GM21737 (cell line): ENCODE data around the gene SH2D2A.

ENCODE experiments used
- ATAC-seq: cut with Tn5 transposase; IDR thresholded peaks from one replicate; pipeline ENCODE4 v1.9.1; 2021; ENCODE audit warnings: mild to moderate bottlenecking, moderate library complexity; ENCODE audit not compliant: unreplicated experiment

Gene SH2D2A

DNA sequence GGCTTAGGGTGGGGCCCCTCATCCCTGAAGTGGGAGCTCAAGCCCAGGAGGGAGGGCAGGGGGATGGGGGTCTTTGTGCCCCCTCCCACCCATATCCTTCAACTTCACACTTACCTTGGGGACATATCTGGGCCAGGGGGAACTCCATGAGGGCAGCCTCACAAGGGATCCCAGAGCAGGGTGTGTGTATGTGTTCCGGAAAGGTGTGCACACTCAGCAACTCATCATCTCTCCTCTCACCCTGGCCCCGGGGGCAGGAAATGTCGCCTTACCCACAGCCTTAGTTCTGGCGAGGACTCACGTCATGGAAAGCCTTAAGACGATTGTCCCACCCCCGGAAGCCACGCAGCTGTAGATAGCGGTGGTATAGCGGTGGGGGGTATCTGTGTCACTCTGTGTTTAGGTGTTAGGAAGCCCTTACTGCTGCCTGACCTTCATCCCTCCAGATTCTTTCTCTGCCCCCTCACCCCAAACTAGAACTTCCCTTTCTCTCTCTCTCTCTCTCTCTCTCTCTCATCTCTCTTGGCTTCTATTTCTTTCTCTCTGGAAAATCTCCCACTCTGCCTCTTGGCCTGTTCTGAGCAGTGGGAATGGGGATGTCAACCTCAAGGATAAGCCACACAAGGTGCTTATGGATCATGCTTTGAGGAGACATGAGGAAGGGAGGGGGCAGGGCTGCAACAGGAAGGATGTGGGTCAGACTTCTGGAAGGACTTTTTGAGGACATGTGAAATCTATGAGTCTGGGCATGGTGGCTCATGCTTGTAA lies at the start of gene SH2D2A:
Gene SH2D2A, minus strand, starts transcription at position 288 of the 768 bp plus-strand sequence. Its CDS starts 140 bp downstream, at position 148.
- ATAC-seq, result peak; percentile 78

DNA sequence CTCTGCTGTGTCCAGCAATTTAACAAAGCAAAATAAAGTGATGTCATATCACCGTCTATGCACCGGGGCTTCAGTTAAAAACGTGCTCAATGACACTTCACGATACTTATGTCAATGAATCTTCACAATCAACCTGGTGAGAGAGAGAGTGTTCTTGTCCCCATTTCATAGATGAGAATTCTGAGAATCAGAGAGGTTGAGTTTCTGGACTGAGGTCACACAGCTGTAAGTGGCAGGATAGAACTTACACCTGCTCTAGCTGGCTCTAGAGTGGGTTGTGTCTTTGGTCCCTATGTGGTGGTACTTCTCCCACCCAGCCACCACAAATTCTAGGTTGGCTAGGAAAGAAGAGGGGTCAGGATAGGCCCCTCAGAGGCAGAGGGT lies 49.2 kb upstream of the SH2D2A start:
- no peak for ATAC-seq

DNA sequence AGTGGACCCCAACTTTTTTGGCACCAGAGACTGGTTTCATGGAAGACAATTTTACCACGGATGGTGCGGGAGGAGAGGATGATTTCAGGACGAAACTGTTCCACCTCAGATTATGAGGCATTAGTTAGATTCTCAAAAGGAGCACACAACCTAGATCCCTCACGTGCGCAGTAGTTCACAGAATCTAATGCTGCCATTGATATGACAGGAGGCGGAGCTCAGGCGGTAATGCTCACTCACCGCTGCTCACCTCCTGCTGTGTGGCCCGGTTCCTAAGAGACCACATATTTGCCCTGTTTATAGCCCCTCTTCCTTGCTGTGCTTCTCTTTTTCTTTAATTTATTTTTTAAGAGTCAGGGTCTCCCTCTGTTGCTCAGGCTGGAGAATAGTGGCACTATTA lies 48.6 kb upstream of the SH2D2A start:
- ATAC-seq, result no peak

DNA sequence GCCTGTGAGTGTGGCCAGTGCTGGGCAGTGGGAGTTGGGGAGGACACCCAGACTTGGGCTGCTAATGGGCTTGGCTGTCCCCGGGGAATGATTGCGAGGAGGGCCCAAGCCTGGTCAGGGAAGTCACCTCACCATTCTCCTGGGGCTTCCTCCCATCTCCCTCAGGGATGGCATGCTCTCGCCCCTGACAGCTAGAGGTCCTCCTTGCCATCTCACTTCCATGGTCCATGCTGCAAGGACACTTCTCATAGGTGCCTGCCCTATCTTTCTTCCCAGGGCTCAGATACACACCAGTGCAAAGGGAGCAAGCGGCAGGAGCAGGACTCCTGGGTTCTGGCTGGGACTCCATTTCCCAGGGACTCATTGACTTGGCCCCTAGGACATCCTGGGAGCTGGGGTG lies 48.1 kb upstream of the SH2D2A start:
- no peak for ATAC-seq

DNA sequence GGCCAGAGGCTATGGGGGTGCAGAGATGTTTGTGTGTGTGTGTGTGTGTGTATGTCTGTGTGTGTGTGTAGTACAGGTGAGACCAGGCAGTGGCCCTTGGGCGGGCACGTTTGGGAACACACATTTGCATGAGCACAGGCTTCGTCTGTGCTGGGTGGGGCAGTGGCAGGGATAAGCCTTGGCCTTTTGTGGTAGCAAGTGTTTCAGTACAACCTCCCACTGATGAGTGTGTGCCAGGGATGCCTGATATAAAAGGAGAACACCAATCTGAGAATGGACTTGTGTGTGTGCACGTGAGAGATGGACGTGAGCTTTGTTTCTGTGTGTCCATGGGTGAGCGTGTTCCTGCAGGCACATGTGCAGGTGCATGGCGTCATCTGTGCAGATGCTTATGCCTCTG lies 47.0 kb upstream of the SH2D2A start:
- no peak for ATAC-seq

DNA sequence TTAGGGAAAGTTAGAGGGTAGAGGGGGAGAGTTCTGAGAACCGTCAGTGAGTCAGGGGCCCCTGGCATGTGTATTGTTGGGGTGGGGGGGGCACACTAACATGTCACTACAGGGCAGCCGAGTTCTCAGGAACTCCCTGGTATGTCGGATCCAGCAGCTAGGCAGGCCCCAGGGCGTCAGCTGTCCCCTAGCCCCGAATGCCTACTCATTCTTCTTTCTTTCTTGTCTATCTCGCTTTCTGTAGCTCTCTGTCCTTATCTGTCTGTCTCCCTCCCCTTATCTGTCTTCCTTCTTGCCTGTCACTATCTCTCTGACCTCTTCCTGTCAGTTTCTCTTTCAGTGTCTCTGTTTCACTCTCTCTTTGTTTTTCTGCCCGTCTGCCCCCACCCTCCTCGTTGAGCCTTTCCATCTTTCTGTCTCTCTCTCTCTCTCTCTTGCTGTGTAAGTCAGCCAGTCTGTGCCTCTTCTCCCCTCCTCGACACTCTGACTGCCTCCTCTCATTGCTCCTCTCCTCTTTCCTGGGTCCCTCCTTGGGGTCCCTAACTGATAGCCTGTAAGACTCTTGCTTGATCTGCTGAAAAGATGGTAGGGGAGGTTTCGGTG lies 46.5 kb upstream of the SH2D2A start:
- no peak for ATAC-seq

DNA sequence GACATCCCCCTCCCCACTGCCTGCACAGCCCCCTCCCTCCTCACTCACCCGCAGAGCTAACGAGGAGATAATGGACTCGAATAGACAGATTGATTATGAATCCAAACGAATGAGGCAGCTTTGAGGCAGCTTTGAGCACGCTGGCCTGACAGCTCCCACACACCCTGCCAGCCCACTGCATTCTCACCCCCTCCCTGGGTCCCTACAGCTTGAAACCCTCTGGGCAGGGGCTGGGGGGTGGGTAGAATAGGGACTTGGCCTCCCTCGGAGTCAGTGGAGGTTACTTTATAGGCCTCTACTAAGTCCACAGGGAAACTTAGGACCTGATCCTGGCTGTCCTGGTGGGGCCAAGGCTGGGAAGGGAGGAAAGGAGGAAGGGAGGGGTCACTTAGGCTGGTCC lies 45.9 kb upstream of the SH2D2A start:
- no peak for ATAC-seq

DNA sequence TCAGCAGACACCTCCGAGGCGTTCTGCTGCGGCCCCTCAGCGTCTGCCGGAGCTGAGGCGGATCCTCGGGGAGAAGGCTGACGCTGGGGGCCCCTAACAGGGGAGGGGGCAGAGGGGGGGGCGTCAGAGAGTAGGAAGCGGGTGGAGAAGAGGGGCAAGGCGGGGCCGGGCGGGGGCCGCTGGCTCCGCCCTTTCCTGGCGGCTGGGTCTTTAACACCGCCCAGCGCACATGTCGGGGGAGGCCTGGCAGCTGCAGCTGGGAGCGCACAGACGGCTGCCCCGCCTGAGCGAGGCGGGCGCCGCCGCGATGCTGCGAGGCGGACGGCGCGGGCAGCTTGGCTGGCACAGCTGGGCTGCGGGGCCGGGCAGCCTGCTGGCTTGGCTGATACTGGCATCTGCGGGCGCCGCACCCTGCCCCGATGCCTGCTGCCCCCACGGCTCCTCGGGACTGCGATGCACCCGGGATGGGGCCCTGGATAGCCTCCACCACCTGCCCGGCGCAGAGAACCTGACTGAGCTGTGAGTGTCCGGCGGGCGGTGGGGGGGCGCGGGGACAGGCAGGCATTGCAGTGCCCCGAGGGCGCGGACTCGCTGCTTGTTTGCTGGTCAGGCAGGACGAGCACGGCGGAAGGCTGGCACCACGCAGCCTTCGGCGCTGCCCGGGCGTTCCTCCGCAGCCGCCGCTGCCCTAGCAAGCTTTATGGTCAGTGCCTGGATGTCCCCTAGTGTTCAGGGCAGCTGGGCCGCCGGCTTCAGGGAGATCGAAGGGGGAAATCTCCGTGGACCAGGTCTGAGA lies 44.2 kb upstream of the SH2D2A start, which contains the start of gene NTRK1:
Gene NTRK1, plus strand, starts transcription at position 238 of the 796 bp plus-strand sequence. Its CDS starts 70 bp downstream, at position 308.
- ATAC-seq, result no peak

DNA sequence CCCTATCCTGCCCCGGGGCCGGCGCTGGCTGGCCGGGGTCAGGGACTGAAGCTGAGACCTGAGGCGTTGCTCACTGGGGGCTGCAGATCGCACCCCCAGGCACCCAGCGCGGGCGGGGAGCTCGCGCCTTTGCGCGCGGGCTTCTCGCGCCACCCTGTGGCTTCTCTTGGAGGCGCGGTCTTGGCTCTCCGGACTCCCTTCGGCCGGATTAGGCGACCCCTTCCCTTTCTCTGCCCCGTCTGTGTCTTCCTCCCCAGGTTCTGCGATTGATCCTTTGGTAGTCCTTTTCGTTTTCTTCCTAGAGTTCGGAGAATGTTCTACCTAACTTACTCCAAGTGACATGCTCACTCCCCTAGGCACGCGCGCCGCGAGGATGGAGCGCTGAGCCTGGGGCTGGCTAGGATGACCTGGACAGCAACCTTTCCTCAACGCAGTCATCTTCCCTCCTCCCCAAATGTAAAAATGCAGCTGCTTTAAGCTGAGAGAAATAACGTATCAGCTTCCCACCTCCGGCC lies 43.5 kb upstream of the SH2D2A start:
- no peak for ATAC-seq

DNA sequence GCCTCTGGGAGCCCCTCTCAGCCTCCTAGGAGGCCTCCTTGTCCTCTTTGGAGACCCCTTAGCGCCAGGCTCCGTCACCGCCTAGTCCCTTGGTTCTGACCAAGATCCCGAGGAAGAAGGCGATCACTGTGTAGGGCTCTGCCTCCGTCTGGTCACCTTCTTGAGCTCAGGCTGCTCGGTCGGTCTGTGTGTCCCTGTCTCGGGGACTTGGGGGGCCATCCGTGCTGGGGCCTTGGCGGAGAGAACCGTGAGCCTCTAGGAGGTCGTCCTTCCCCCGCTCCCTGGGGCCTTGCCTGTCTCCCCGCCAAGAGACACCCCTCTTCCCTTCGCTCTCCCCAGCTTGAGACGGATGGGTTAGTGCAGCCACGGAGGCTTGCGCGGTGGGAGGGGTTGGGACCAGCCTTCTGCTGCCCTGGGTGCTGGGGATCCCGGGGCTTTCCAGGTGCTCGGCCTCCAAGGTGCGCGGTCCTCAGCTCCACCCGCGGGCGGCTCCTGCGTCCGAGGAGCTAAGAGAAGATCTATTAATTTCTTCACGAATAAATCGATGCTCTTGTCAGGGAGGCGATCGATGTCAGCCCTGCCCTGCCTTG lies 43.0 kb upstream of the SH2D2A start:
- no peak for ATAC-seq

DNA sequence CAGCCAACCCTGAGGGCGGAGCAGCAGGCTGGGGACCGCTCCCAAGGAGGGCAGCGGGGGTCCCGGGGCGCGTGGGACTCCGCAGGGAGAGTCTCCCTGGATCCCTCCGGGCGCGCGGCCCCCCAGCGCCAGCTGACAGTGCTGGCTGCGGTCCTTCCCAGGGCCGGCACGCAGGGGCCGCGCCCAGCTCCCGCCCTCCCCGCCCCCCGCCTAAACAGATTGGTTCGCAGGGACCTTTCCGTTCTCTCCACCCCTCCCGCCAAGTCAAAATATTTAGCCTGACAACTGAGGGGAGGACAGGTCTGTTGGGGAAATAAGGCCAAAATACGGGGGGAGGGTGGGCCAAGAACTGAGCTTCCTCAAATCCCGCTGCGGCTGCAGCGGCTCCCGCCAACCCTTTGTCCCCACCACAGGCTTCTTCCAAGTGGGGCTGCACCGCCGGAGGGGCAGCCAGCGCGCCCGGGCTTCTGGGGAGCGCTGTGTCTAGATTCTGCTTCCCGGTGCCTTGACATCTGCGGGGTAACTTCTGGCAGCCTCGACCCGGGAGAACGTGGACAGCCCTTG lies 42.4 kb upstream of the SH2D2A start, which contains the start of gene INSRR:
Gene INSRR, minus strand, starts transcription at position 159 of the 564 bp plus-strand sequence. CDS start 496 bp downstream, outside the sequence.
- ATAC-seq, result no peak

DNA sequence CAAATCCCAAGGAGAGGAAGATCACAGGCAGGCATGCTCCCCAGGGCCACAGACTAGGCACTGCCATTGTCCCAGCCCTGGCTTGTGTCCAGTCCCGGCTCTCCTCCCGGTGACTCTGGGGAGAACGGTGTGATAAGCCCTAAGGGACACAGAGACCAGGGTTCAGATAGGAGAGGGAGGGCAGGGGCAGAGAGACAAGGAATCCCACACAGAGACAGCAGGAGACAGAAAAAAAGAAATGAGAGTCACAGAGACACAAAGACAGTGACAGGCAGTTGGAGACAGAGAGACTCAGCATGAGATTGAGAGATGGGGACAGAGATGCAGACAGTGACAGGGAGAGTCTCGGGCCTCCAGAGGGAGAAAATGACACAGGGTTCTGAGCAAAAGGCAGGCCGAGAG lies 41.9 kb upstream of the SH2D2A start:
- no peak for ATAC-seq

DNA sequence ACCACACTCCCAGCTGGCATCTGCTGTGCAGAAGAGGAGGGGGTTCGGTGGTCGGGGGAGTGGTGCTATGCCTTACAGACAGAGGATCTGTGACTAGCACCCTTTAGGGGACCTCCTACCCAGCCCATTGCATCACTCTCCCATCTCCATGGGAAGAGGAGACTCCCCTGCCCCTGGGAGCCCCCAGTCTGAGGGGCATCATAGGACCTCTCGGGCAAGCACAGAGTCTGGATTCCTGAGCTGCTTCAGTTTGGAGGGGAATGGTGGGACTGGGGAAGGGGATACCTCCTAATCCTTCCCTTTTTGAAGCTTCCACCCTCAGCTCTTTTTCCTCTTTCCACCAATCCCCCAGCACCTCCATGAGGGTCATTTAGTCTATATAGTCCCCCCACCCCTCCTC lies 40.9 kb upstream of the SH2D2A start:
- no peak for ATAC-seq

DNA sequence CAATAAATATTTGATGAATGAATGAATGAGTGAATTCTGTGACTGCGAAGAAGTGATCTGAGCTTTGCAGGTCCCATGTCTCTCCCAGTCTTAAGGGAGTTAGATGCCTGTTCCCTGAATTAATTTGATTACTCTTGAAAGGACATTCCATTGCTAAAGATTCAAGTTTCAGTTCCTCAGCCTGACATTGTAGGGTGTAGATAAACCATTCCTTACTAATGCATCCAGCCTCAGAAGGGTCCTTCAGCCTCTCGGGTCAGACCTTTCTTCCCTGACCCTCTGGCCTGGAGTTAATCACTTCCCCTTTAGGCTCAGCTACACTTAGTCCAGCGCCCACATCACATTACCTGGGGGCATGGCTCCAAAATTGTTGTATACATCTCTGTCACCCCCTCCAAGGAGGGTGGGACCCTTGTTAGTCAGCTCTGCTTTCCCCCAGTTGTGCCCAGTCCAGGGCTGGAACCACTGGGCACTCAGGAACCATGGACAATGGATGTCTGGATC lies 39.7 kb upstream of the SH2D2A start:
- ATAC-seq, result no peak

DNA sequence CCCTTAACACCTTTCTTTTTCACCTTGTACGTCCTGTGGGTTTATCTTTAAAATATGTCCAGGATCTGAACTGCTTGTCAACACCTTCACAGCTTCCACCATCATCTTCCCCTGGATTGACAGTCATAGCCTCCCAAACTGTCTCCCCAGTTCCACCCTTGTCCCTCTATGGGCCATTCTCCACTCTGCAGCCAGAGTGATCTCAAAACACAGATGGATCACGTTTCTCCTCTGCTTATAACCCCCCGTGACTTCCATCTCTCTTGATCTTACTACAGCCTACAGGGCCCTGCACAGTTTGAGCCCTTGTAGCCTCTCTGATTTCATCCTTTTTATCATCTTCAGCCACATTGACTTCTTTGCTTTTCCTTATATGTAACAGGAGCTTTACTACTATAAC lies 38.0 kb upstream of the SH2D2A start:
- ATAC-seq, result no peak

DNA sequence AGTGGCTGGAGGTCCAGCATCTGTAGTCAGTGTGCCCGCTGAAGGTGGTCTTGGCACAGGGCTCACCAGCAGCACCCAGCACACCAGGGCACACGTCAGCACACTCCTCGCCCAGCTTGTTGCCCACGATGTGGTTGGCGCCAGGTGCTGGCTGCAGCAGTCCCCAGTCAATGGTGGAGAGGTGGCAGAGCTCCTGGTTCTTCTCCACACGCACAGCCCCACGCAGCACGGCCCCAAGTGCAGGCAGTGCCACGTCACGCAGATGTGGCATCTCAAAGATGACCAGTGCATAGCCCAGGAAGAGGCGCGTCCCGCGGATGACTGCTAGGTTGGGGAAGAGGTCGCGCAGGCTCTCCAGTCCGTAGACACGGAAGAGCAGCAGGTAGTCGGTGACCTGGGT lies 37.1 kb upstream of the SH2D2A start:
- ATAC-seq, result no peak

DNA sequence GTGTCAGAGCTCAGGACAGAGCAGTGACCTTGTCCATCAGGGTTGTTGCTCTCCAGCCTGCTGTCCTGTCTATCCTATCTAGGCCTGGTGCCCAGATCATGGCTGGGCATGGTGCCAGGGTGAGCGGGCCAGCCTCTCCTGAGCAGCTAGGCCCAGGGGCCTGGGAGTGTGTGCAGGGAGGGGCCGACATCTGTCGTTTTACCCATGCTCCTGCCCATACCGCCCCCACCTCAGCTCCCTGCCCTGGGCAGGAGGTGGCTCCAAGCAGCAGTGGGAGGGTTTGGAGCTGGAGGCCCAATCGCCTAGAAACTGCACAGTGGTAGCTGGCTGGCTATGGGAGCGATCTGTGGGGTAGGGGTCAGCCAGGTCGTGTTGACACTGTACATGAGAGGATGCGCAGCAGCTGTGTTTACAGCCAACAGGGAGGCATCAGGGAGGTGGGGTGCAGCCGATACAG lies 35.8 kb upstream of the SH2D2A start:
- ATAC-seq, result no peak

DNA sequence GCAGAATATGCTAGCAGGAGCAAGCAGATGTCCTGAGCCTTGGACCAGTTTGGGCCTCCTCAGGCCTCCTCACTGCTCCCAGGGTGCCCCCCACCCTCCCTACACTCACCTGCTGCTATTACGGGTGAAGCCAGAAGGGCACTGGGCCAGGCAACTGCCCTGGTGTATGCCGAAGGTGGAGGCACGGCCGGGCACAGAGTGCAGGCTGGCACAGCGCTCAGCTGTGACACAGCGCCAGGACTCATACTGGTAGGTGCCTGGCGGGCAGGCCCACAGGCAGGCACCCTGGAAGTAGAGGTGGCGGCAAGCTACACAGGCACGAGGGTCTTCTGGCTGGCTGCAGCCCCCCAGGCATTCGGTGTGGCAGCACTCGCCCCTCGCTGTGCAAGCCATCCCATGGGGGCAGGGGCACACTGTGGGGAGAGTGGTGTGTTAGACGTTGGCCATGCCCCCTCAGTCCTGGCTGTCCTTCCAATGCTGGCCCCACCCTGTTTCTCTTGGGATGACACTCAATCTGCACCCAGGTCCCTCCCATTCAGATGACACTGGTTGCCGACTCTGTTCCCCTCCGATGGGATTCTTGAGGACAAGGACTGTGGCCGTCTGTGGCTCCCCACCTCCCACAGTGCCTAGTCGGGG lies 35.2 kb upstream of the SH2D2A start:
- no peak for ATAC-seq

DNA sequence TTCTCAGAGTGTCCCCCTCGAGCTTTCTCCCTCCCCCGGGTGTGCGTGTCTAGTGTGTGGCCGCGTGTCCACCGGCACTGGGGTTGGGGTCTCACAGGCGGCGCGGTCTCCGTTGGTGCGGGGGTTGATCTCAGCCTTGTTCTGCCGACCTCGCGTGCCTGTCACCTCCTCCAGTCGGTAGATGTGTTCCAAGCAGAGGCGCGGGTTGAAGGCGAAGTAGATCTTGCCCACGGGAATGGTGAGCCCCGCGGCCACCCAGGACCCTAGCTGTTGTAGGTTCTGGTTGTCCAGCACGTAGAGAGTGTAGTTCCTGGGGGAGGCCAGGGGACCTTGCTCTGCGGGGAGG lies 32.5 kb upstream of the SH2D2A start:
- ATAC-seq, result no peak
